DMS 273 treated with DMSO at 0.1 percent for 48 hours (cell line): ENCODE measurements around the gene ATF6.

Source experiments
- DNase-seq: peaks from one replicate; lab custom pipeline; 2025; lab: John Stamatoyannopoulos, UW

The ATF6 gene

DNA sequence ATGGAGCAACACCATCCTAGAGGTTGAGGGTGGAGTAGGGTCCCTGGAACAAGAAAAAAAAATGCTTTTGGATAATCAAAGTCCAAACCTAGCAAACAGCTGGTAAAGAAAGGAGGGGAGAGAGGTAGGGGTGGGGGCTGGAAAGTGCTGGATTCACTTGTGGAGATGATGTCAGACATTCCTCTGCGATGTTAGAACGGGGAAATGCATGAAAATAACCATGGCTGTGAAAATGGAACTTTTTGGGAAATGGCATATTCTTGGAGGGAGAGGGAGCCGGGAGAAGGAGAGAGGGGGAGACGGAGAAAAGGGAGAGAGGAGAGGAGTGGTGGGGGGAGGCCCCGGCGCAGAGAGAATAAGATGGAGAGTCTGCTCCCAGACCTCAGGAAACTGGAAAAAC lies 203.9 kb downstream of the ATF6 start:
- DNase-seq, result no peak

DNA sequence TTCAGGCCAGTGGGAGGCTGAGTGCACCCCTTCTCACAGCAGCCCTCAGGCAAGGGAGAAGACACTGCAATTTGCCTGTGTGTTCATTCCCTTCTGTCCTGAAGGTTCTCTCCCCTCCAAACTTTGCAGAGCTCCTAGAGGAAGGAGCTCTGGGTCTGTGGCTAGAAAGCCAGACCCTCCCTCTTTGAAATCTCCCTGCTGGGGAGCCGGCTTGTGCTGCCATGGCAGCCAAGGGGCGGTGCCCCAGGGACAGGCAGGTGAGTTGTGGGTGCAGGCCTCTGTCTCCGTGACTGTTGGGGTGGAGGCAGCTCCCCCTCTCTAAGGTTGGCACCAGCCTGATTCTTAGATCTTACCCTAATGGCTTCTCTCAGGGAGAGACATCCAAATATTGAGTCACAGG lies 204.5 kb downstream of the ATF6 start:
- DNase-seq, result no peak

DNA sequence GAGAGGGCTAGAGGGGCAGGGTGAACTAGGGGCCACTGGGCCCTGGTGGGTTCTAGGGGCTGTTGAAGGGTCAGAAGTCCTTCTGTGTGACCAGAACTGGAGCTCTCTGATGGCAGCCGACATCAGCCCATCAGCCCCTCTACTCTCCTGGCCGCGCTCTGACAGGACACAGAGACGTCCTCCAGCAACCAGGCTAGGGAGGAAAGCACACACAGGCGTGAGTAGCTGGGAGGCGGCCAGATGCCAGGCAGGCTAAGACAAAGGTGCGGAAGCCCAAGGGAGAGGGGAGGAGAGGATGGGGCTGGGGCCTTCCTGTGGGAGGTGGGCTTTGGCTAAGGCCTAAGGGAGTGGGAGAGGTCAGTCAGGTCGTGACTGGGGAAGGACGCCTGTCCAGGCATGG lies 206.7 kb downstream of the ATF6 start:
- no peak for DNase-seq

DNA sequence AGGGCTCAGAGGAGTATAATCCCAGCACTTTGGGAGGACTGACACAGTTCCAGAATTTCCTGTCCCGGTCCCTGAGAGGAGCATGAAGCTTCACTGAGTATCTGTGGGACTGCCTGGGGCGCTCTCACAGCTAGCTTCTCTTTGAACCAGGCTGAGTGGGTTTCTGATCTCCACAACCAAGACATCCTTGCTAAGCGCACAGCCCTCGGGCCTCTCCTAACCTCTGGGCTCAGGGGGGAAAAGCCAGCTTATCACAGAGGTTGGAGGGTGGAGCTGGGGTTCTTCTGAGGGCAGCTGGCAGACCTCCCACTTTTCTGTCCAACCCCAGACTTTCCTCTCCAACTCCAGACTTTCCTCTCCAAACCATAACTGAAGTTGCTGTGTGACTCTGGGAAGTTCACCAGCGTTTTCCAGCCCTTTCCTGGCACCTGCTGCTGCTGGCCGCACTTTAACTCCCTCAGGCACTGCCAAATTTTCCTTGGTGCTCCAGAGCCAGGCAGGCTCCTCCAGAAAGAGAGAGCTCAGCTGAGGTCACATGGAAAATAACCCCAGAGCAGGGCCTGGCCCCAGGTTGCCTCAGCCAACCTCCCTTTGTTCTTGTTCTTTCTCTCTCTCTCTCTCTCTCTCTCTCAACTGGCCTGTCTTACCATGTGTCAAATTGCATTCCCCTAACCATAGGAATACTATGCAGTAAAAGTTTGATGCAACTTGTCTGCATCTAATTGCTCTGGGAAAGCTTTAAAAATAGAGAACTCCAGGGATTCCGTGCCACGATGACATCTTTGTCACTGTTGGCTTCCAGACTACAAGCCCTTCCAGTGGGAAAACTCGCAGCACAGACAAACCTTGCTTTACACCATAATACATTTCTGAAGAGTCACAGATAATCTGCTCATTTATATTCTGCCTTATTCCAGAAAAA lies 208.1 kb downstream of the ATF6 start:
- DNase-seq, result no peak

DNA sequence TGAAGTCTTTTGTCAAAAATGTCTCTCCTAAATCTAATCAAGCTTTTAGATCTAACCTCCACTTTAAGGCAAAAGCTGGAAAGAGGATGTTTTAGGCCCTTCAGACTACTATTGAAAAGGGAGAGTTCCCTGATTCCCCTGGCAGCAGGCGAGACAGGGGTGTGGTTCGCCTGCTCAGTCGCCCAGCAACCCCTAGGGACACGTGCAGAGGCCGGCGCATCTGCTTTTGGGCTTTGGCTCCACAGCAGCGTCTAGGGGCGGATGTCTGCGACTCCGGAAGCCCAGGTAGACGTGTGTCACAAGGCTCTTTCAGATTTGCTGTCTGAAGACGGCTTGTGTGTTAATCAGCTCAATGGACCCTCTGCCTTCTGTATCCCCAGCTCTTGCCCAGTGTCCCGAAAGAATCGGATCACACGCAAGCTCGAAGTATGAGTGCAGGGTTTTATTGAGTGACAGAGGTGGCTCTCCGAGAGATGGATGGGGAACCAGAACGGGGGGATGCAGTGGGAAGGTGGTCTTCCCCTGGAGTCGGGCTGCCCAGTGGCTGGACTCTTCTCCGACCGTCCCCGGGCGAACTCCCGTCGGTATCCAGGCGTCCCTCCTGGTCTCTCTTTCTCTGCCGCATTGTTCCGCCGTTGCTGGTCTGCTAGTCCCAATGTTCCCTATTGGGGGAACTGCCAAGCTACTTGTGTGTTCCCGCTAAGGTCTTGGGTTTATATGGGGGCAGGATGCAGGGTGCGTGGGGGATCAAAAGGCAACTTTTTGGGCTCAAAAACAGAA lies 212.1 kb downstream of the ATF6 start:
- no peak for DNase-seq

DNA sequence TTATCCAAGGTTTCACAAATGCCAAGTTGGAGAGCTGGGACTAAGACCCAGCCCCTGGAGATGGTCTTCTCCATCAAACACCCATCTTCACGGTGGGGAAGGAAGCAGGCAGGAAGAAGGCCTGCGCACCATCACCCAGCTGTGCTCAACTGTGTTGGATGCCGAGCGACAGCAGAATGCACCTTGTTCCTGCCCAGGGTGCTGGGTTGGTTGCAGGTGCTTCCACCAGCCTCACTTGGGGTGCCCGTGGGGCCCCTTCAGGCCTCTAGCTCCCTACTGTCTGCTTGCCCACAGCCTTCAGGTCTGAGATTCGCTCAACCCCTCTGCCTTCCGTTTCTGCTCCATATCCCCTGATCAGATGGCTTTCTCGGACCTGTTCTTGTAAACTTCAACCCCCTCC lies 215.0 kb downstream of the ATF6 start:
- no peak for DNase-seq

DNA sequence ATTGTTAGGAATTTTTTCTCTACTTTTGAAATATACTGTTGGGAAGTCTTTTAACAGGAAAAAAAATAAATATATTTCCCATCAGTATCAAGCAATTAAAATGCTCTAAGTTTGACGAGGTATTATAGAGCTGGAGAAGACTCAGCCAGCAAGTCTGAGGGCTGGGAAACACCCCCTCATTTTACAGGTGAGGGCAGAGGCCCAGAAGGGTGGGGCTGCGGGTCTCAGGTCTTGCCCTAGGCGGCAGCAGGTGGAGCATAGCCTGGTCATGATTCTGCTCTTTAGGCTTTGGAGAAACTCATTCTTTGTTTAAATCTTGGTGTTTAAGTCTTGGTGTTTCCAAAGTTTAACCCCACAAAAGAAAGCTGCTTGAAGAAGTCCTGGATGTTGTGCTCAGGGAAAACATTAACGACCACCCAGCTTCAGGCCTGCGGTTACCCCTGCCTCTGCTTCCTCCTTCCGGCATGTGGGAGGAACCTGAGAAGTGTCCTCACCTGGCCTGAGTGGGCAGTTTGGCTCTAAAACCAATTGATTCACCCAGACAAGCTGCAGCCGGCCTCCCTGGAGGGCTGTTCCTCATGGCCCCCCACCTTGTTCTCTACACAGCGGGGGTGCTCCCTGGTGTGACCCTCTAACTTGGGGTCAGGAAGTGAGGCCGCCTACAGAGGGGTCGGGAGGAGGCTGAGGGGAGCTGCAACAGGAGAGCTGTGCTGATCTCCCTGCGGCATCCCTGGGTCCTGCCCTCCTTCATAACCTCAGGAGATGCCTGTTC lies 215.8 kb downstream of the ATF6 start:
- DNase-seq, result no peak

DNA sequence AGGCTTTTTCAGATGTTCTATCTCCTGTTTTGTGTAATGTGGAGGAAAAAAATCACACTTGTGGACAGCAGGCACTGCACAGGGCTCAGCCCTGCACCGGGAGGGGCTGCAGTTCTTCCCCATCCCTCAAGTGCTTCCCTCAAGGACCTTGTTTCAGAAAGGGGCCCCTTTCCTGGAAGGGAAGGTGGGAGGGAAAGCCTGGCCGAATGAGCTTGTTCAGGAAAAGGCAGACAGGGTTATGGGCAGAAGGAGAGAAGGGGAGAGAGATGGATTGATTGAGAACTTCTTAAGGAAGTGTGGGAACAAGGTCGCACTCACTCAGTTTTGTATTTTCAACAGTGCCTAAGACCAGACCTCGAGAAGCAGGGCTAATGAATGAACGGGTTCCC lies 216.4 kb downstream of the ATF6 start:
- no peak for DNase-seq

DNA sequence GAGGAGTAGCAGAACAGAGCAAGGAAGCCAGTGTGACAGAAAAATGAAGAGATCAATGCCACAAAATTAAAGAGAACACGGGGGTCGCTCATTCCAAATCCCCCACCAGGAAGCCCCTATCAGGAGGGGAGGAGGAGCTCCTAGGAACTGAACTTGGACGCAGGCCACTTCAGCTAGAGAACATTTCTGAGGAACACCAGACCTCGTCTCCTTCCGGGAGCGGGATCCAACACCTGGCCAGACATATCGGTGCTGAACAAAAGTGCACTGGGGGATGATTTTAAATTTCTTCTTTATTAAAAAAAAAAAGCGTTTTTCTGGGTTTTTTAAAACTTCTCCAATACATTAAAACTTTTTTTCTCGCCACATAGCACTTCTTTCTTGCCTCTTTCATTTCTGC lies 216.8 kb downstream of the ATF6 start:
- no peak for DNase-seq

DNA sequence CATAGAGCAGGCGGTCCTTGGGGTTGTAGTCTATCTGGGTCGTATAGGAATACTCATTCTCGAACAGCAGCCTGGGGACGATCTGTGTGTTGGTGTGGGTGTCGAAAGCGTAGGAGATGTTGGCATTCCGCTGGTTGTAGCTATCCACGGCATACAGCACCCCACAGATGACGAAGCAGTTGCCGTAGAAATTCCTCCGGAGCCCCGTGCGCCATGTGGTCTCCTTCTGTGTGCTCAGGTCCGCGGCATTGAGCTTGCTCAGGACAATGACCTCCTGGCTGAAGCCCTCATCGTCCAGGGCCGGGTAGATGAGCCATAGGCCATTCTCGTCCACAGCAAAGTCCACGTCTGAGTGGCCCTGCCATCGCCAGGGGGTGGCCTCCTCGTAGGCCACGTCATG lies 217.6 kb downstream of the ATF6 start:
- no peak for DNase-seq

DNA sequence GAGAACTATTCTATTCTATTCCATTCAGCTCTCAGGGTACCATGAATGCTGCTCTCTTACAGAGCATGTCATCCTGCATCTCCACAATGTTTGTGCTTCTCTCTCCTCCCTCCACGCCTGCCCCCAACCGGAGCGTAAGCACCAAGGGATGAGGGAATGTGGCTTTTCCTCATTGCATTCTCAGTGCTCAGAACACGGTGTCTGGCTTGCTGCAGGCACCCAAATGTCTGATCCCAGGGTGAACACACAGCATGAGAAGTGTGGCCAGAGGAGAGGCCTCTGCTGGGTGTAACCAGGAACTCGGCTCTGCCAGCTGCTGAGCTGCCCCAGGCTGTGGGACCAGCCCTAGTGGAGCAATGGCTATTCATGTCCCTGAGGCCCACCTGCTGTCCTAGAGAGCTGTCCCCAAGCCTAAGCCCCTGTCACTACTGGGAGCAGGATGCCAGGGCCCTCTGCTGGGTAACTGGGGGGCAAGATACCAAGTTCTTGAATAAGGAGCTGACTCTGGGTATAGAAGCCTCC lies 219.2 kb downstream of the ATF6 start:
- no peak for DNase-seq

DNA sequence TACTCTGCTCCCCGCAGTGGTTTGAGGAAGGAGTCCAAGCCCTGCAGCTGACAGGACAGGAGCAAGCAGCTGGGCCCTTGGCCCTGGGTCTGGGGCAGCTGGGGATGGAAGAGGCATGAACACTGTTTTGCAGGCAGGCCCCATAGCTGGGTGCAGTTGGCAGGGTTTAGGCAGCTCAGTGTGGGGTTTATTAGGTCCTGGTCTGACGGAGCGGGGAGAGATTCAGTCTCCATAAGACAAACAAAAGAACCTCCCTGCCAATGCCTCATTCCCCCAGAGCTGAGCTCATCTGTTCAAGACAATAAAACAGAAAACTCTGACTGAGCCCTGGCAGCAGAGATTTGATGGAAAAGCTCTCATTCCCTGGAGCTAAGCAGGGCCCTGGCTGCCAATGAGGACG lies 220.2 kb downstream of the ATF6 start:
- no peak for DNase-seq

DNA sequence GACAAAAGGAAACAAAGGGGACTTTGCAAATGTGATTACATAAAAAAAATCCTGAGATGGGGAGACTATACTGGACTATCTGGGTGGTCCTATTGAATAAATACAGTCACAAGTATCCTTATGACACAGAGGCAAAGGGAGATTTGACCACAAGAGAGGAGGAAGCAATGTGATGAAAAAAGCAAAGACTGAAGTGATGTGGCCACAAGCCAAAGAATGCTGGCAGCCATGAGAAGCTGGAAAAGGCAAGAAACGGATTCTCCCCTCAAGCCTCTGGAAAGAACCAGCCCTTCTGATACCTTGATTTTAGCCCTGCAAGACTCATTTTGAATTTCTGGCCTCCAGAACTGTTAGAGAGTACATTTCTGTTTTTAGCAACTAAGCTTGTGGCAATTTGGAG lies 221.2 kb downstream of the ATF6 start:
- no peak for DNase-seq

DNA sequence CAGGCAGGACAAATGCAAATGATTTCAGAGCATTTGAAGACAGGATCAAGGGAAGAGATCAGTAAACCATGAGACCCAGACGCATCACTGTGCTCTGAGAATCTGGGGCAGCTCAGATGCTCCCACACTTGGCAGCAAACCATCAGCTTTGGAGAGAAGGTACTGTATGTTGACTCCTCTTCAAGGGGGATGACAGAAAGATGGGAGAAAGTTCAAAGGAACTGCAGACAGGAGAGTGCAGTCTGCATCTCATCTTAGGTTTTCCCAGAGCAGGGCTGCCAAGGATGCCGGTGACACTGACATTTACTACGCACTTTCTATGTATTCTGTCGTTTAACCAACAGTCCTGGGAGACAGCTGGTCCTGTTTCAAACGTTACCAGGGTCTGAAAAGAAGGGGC lies 221.8 kb downstream of the ATF6 start:
- DNase-seq, result no peak

DNA sequence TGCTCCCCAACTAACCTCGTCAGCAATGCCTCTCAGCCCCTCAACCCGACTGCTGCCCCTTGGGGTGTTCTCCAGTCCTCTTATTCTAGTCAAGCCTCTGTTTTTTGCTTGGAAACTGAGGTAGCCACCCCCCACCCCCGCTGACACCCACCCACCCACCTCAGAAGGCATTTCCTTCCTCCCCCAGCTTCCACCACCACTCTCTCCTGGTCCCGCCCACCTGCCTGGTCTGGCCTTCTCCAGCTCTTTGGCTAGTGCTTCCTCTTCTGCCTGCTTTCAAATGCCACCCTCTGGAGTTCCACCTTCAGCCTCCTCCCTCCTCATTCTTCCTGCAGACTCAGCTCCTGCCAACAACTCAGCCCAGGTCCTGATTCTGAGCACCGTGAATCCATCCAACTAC lies 222.3 kb downstream of the ATF6 start:
- no peak for DNase-seq

DNA sequence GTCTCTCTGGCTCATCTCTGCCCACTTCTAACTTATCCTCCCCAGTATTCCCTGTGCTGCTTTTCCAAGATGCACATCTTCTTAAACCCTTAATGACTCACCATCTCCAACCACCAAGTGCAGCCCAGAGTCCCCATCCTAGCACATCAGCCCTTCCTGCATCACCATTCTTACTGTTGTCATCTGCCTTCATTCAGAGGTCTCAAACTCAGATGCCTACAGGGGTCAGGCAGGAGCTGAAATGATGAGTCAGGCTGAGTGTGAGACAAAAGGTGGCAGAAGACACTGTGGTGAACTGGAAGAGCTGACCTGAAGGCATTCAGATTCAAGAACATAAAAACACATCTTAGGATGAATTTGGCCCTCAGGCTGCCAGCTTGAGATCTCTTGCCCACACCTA lies 223.0 kb downstream of the ATF6 start:
- DNase-seq, result no peak

DNA sequence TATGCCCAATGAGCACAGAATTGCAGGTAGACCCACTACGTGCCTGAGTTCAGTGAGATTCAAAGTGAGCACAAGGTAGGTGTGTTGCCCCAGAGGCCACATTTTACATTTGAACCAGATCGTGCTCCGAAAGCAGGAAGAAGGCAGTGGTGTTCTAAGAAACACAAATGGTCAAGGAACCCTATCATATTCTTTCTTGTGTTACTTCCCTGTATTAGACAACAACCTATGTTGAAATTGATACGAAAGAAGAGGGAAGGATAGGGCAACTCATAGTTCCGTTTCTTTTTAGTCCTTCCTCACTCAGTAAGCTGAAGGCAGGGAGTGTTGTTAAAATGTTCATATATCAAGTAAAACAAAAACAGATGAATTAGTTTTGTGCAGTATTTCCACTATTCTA lies 223.7 kb downstream of the ATF6 start:
- no peak for DNase-seq

DNA sequence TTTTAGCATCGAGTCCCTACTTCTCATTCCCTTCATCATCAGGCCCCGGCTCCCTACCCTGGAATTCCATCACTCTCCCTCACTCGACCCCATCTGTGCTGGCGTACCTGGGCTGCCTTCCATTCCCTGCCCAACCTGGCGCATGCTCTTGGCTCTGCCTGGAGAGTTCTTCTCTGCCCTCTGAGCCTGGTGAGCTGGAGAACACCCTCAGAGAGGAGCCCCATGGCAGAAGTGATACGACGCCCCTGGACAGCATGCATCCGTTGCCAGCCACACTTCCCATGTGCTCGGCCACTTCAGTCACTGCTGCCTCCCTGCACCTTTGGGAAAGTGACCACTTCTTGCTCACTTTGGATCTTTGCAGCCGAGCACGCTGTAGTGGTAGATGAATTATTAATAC lies 227.5 kb downstream of the ATF6 start:
- DNase-seq, result no peak

DNA sequence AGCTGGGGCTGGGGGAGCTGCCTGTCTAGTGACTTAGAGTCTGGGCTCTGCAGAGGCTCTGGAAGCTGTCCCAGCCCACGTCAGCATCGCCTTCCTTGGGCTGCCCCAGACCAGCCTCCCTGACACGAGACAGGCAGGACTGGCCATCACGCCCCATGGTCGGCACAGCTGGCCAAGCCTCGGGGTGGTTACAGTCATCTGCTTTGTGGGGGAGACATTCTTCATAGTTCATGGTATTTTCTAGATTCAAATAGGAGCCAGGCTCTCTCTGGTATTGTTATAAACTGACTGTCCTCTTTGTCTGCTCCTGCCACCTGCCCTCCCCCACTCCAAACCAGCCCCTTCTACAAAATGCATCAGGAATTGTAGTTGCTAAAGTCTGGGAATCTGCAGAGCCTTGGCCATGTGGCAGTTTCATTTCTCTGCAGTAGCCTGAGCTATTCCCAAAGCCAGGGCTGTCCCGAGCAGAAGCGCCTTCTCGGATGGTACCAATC lies 228.1 kb downstream of the ATF6 start:
- no peak for DNase-seq

DNA sequence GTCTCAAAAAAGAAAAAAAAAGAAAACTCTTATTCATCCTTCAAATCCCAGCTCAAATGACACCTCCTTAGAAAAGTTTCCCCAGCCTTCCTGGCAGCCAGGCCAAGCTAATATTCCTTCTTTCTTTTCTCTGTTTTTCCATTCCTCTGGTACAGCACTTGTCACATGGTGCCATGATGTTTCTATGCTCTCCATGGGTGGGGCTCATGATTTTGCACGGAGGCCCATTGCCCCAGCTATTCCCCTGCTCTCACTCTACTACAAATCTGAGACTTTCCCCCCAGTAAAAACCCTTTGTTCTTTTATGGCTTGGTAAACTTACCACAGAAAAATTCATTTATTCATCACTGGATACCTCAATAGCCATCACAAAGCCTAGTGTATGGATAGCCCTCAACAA lies 231.0 kb downstream of the ATF6 start:
- DNase-seq, result no peak

DNA sequence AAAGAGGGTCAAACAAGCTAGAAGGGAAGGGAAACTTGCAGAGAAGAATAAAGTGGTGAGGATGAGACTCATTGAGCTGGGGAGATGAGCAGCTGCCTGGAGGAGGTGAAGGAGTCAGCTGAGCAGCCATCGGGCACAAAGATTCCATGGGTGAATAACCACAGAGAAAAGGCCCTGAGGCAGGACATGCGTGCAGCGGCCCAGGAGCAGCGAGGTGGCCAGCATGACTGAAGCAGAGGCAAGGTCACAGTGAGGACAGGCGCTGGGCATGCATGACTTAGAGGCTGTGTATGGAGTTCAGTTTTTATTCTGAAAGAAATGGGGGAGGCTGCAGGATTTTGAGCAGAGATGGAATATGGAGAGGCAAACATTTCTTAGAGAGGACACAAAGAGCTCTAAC lies 232.7 kb downstream of the ATF6 start:
- no peak for DNase-seq

DNA sequence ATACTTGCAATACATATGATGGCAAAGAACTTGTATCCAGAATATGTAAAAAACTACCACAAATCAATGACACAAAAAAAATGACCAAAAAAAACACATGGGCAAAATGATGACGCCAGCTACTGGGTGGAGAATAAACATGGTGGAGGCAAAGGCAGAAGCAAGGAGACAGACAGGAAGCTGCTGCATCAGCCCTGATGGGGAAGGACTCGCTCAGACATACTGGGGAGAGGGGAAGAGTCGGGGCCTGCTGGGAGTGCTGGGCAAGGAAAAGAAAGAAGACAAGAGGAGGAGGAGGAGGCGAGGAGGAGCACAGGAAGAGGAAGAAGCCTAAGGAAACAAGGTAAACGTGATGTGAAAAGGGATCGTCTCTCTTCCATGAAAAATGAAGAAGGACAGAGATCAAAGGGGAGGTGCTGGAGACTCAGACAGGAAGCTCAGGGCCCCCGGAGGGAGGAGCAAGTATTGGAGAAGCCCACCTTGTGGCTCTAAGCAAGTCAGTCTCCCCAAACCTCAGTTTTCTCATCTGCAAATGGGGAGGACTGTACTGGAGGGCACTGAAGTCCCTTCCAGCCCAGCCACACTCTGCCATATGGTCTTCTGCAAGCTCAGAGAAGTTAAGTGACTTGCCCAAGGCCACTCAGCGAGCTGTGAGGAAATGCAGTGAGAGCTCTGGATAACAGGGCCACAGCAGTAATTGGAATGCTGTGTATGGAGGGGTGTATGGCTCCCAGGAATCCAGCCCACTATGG lies 233.4 kb downstream of the ATF6 start:
- DNase-seq, result no peak
